Muscle layer of colon (tissue), 2 donors: Measurements from ENCODE around the gene AGPAT4.

Source experiments
- H3K27ac ChIP-seq: one replicate; pipeline ENCODE4 v1.7.0; 2013; ENCODE audit warnings: low read depth, mild to moderate bottlenecking, low read length, moderate library complexity
- H3K27me3 ChIP-seq, 2 donors: one replicate each; pipeline ENCODE4 v1.7.0; 2013; ENCODE audit warnings: low read length in 2 of 2, mild to moderate bottlenecking in 2 of 2; ENCODE audit not compliant: insufficient read depth in 2 of 2, control insufficient read depth in 1 of 2
- H3K36me3 ChIP-seq: one replicate; pipeline ENCODE4 v1.7.0; 2013; ENCODE audit warnings: mild to moderate bottlenecking, low read length; ENCODE audit not compliant: insufficient read depth
- H3K4me1 ChIP-seq: one replicate; pipeline ENCODE4 v1.7.0; 2013; ENCODE audit warnings: mild to moderate bottlenecking, low read length; ENCODE audit not compliant: insufficient read depth
- H3K4me3 ChIP-seq, 2 donors: one replicate each; pipeline ENCODE4 v1.7.0; 2013; ENCODE audit warnings: low read length in 2 of 2, low read depth in 1 of 2, mild to moderate bottlenecking in 1 of 2, moderate library complexity in 1 of 2
- H3K9ac ChIP-seq: one replicate; pipeline ENCODE4 v1.7.0; 2013; ENCODE audit warnings: low read length
- H3K9me3 ChIP-seq: one replicate; pipeline ENCODE4 v1.7.0; 2013; ENCODE audit warnings: mild to moderate bottlenecking, low read length
- donor health status: abdominal sarcoma.
- donor health status: Adenocarcinoma of cecum.

The AGPAT4 gene

DNA sequence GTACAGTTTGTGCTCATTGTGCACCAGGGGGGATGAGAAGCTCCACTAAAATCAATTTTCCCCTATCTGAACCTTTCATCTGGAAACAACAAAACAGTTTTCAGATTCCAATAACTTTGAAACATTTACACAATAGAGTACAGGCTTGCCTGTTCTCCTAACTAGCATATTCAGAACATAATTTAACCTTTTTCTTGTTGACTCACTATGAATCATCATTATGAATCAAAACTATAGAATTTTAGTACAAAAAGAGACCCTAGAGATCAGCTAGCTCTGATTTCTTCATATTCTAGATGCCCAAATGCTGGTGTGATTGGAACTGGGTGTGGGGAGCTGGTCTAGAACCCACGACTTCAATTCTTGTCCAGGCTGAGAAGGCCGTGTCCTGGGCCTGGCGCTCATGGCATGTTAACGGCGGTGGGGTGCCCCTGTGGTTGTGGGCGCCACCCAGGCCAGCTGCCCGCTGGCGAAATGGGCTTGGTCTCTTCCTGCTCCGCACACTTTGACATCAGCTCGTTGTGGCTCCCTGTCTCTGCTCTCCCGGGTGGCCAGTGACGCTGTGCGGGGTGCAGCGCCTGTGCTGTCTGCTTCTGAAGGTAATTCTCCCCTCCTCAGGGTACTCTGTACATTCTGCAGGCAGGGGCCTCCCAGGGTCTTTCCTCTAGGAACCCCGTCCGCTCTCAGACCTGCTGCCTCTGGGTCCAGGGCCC is 29.9 kb upstream of the AGPAT4 start:
- H3K27ac ChIP-seq: no peak overlapping the region
- H3K9me3 ChIP-seq: no peaks in the 10 kb centered on the region

DNA sequence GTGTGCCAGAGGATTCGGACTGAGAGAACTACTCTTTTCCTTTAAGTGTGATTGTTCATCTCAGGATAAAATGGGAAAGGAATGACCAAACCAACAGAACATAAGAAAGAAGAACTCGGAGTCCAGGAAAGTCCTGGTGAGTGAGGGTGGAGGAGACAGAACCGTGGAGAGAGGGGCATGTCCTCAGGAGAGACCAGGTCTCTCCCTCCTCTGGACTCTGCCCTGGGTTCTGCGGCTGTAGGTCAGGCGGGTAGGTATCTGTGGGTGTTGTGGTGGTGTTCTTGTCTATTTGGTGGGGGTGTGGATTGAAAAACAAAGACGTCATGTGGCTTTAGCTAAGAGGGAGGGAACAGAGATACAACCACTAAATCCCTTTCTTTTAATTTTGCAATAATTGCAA is 29.1 kb upstream of the AGPAT4 start:
- Histone ChIP-seq H3K27ac (no peak overlapping the region), H3K36me3 (no peaks in the 10 kb centered on the region), H3K27me3 (no peaks in the 10 kb centered on the region), H3K9ac (no peak overlapping the region), H3K9me3 (no peaks in the 10 kb centered on the region), H3K4me1 (peaks cover 6% of the 10 kb centered on the region), H3K4me3 (no peak overlapping the region)

More for the DNA sequence above, 29.9 kb upstream of the AGPAT4 start:
- H3K4me3 ChIP-seq: no peak overlapping the region
- H3K27me3 ChIP-seq: no peaks in the 10 kb centered on the region
- no peaks in the 10 kb centered on the region for H3K36me3 ChIP-seq
- H3K4me1 ChIP-seq: peaks cover 6% of the 10 kb centered on the region
- H3K9ac ChIP-seq: no peak overlapping the region

DNA sequence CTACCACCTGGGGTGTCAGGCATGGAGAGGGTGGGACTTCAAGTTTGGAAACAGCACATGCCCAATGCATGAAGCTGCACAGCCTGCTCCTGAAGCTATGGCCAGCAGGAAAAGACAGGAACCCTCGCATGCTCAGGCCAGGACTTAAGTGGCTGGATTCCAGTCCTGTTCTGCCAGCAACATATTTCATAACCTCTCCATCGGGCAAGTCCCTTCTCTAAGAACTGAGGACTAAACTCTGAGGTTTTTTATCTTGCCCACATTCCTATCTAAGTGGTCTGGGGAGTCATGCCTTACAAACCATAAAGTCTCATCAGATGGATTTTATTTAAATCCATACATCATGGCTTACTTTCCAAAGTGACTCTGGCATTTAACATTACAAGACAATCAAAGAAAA is 27.5 kb upstream of the AGPAT4 start:
- Histone ChIP-seq H3K27me3 (no peaks in the 10 kb centered on the region), H3K9me3 (no peaks in the 10 kb centered on the region), H3K4me3 (no peak overlapping the region), H3K36me3 (no peaks in the 10 kb centered on the region), H3K27ac (no peak overlapping the region), H3K9ac (no peak overlapping the region), H3K4me1 (peaks cover 6% of the 10 kb centered on the region)

DNA sequence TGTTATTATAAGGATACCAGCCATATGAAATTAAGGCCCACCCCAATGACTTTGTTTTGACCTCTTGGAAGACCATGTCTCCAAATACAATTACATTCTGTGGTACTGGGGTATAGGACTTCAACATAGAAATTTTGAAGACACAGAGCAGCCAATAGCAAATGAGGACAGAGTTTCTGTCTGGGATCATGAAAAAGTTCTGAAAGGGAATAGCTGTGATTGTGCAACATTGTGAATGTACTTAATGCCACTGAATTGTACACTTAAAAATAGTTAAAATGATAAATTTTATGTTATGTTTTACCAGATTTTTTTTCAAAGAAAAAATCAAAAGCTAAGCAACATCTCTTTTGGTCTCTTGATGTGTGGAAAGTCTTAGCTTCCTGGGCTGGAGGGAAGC is 27.0 kb upstream of the AGPAT4 start:
- Histone ChIP-seq H3K27me3 (no peaks in the 10 kb centered on the region), H3K9ac (no peak overlapping the region), H3K4me3 (no peak overlapping the region), H3K27ac (no peak overlapping the region), H3K9me3 (no peaks in the 10 kb centered on the region), H3K36me3 (no peaks in the 10 kb centered on the region), H3K4me1 (peaks cover 6% of the 10 kb centered on the region)

DNA sequence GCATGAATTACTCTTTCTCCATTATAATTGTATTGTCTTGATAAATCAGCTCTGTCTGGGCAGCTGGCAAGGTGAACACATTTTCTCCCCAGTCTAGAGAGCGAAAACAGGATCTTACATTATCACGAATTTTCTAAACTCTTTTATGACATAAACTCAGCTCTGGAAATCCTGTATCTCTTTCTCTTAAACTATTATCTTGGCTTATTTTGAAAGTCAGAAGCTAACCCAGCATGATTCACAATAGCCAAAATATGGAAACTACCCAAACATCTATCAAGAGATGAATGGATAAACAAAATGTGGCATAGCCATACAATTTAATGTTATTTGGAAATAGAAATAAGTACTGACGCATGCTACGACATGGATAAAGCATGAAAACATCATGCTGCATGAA is 25.9 kb upstream of the AGPAT4 start:
- Histone ChIP-seq H3K4me3 (no peak overlapping the region), H3K4me1 (peaks cover 6% of the 10 kb centered on the region), H3K36me3 (no peaks in the 10 kb centered on the region), H3K9me3 (no peaks in the 10 kb centered on the region), H3K27me3 (no peaks in the 10 kb centered on the region), H3K9ac (no peak overlapping the region), H3K27ac (no peak overlapping the region)

DNA sequence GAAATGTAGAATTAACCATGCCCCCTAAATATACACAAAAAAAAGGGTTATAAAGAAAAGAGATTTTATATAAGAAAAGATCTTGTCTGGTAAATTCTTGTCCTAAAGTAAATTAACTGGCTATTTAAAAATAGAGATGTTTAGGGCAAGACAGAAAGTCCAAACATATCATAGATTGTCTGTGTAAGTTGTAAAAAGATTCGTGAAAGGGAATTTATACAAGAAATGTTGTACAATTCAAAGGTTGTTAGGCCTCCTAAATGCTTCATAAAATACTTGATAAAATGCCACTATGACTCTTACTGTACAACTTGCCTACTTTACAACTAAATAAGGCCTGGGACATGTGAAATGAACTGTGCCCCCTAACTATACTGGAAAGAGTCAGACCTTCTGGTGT is 21.9 kb upstream of the AGPAT4 start:
- no peak overlapping the region for H3K9ac ChIP-seq
- no peak overlapping the region for H3K4me3 ChIP-seq
- H3K27ac ChIP-seq: no peak overlapping the region
- H3K4me1 ChIP-seq: no peaks in the 10 kb centered on the region
- no peaks in the 10 kb centered on the region for H3K27me3 ChIP-seq
- no peaks in the 10 kb centered on the region for H3K9me3 ChIP-seq
- H3K36me3 ChIP-seq: no peaks in the 10 kb centered on the region

DNA sequence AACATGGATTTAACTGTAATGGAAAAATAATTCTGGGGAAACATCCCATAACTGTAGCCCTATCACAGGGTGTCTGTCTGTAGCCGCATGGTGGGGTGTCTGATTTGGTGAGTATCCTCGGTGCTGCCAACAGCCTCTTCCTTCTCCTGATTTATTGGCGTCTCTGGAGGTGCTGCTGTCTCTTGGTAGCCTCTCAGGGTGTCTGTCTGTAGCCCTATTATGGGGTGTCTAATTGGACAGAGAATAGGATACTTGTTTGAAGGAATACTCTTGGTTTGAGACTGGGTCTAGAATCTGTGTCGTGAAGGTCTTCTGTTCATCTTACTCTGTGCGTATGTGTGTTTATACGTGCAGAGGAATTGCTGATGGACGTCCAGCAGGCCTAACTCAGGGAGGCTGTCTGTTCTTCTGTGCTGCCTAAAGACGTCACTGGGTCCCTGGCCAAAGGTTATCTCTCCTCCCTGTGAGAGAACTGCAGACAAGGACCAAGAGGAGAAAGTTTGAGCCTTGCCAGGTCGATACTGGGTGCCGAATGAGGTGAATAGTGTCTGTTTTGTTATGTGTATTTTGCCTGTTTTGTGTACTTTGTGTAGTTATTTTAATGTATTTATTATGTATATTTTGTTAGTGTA is 18.9 kb upstream of the AGPAT4 start:
- no peaks in the 10 kb centered on the region for H3K36me3 ChIP-seq
- no peak overlapping the region for H3K27ac ChIP-seq
- no peaks in the 10 kb centered on the region for H3K4me1 ChIP-seq
- no peaks in the 10 kb centered on the region for H3K27me3 ChIP-seq
- H3K4me3 ChIP-seq: no peak overlapping the region
- H3K9me3 ChIP-seq: no peaks in the 10 kb centered on the region
- H3K9ac ChIP-seq: no peak overlapping the region

DNA sequence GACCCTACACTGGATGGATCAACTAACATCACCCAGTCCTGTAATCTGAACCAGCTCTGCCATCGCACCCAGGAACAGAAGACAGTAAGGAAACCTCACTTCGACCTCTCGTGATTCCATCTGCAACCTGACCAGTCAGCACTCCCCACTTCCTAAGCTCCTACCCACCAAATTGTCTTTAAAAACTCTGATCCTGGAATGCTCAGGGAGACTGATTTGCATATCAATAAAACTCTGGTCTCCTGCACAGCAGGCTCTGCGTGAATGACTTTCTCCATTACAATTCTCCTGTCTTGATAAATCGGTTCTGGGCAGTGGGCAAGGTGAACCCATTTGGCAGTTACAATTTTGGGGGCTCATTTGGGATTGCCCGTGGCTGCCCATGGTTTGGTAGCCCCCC is 18.3 kb upstream of the AGPAT4 start:
- H3K9ac ChIP-seq: no peak overlapping the region
- no peaks in the 10 kb centered on the region for H3K27me3 ChIP-seq
- no peak overlapping the region for H3K4me3 ChIP-seq
- no peaks in the 10 kb centered on the region for H3K36me3 ChIP-seq
- no peaks in the 10 kb centered on the region for H3K9me3 ChIP-seq
- no peak overlapping the region for H3K27ac ChIP-seq
- H3K4me1 ChIP-seq: no peaks in the 10 kb centered on the region

DNA sequence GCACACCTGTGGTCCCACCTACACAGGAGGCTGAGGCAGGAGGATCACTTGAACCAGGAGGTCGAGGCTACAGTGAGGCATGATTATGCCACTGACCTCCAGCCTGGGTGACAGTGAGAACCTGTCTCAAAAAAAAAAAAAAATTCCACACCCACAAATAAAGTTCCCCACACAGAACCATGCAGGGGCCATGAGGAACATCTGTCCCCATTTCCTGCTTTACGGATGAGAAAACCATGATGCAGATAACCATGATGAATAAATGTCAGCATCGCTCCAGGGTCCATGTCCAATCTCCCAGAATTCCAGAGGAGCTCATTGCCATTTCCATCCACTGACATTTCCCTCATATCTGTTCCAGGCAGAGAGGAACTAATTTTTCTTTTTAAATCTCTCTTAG is 16.9 kb upstream of the AGPAT4 start:
- no peaks in the 10 kb centered on the region for H3K9me3 ChIP-seq
- no peak overlapping the region for H3K27ac ChIP-seq
- no peaks in the 10 kb centered on the region for H3K36me3 ChIP-seq
- no peak overlapping the region for H3K4me3 ChIP-seq
- H3K9ac ChIP-seq: no peak overlapping the region
- H3K4me1 ChIP-seq: no peaks in the 10 kb centered on the region
- no peaks in the 10 kb centered on the region for H3K27me3 ChIP-seq

DNA sequence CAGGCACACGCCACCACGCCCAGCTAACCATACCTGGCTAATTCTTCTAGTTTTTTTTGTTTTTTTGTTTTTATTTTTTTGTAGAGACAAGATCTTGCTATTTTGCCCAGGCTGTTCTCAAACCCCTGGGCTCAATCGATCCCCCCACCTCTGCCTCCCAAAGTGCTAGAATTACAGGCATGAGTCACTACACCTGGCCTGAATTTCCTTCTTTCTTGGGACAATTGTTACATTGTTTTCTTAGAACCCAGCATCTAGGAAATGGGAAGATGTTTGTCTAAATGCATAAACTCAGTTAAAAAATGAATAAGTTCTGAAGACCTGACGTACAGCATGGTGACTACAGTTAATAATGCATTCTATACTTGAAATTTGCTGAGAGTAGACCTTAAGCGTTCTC is 10.8 kb upstream of the AGPAT4 start:
- Histone ChIP-seq H3K9me3 (no peaks in the 10 kb centered on the region), H3K27me3 (no peaks in the 10 kb centered on the region), H3K4me1 (no peaks in the 10 kb centered on the region), H3K9ac (no peak overlapping the region), H3K27ac (no peak overlapping the region), H3K4me3 (no peak overlapping the region), H3K36me3 (no peaks in the 10 kb centered on the region)

DNA sequence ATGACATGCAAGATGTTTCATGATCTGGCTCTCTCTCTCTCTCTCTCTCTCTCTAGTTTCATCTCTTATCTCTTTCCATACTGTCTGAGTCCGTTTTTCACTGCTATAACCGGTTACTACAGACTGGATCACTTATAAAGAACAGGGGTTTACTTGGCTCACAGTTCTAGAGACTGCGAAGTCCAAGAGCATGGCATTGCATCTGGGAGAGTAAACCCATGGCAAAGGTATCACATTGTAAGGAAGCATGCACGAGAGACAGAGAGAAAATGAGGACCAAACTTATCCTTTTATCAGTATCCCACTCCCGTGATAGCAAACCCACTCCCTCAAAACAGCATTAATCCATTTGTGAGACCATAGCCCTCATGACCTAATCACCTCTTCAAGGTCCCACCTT is 7.2 kb upstream of the AGPAT4 start:
- H3K4me3 ChIP-seq: no peak overlapping the region
- no peak overlapping the region for H3K27ac ChIP-seq
- H3K9me3 ChIP-seq: no peaks in the 10 kb centered on the region
- H3K27me3 ChIP-seq: no peaks in the 10 kb centered on the region
- no peak overlapping the region for H3K9ac ChIP-seq
- no peaks in the 10 kb centered on the region for H3K36me3 ChIP-seq
- no peaks in the 10 kb centered on the region for H3K4me1 ChIP-seq
